PC-9 (cell line): ENCODE results near the gene AKR1C4. TPM values are rescaled to one million over a fixed set of nuclear protein-coding genes. Genes with fewer than 3 reads are reported as not detected.

Source experiments
- BruUV-seq: library from RNA; stranded (reverse); fragments of 400-500 nt; replicated peaks from 2 replicates; lab custom pipeline; 2021; lab: Mats Ljungman, UMichigan
- CTCF ChIA-PET: fragments of 300-600 bp; sonication (Branson Sonifier 250); formaldehyde crosslinking; loops from one replicate; lab custom pipeline; 2022; ENCODE audit warnings: antibody characterized with exemption; lab: Charles Lee
- POLR2A ChIA-PET: fragments of 300-600 bp; sonication (Branson Sonifier 250); formaldehyde crosslinking; loops from one replicate; lab custom pipeline; 2022; ENCODE audit warnings: antibody characterized with exemption; ENCODE audit not compliant: unreplicated experiment; lab: Charles Lee
- DNase-seq, 2 experiments: peaks; one replicate each; pipeline versions ENCODE4 v3.0.0 to v3.0.0-alpha.2; 2015 to 2022; ENCODE audit warnings: mixed read lengths in 1 of 2
- H2AFZ ChIP-seq: fragments of 200-600 bp; sonication (generic); 2 replicates; pipeline ENCODE4 v1.8.1; 2017; ENCODE audit warnings: antibody characterized with exemption
- H3F3A ChIP-seq: fragments of 200-600 bp; sonication (generic); 2 replicates; pipeline ENCODE4 v1.8.1; 2017; ENCODE audit warnings: antibody characterized with exemption, mild to moderate bottlenecking, low read depth; ENCODE audit not compliant: insufficient read depth
- H3K27ac ChIP-seq: fragments of 200-600 bp; sonication (generic); 2 replicates; pipeline ENCODE4 v1.6.1; 2016; ENCODE audit warnings: mixed run types
- H3K27me3 ChIP-seq: fragments of 200-600 bp; sonication (generic); 2 replicates; pipeline ENCODE4 v1.6.1; 2016; ENCODE audit warnings: low read depth, mixed run types; ENCODE audit not compliant: insufficient read depth
- H3K36me3 ChIP-seq: fragments of 200-600 bp; sonication (generic); 2 replicates; pipeline ENCODE4 v1.6.1; 2016; ENCODE audit warnings: low read depth, mixed run types
- H3K4me1 ChIP-seq: fragments of 200-600 bp; sonication (generic); replicated peaks from 2 replicates; pipeline ENCODE4 v1.6.1; 2016; ENCODE audit warnings: mixed run types; ENCODE audit not compliant: insufficient read depth
- H3K4me2 ChIP-seq: fragments of 200-600 bp; sonication (generic); 2 replicates; pipeline ENCODE4 v1.6.1; 2017; ENCODE audit warnings: mixed run types
- H3K4me3 ChIP-seq: fragments of 200-600 bp; sonication (generic); 2 replicates; pipeline ENCODE4 v1.6.1; 2016; ENCODE audit warnings: mixed run types
- H3K79me2 ChIP-seq: fragments of 200-600 bp; sonication (generic); 2 replicates; pipeline ENCODE4 v1.6.1; 2017; ENCODE audit warnings: low read depth, mixed run types
- H3K9me2 ChIP-seq: fragments of 200-600 bp; sonication (generic); 2 replicates; pipeline ENCODE4 v1.8.1; 2017; ENCODE audit warnings: mild to moderate bottlenecking; ENCODE audit not compliant: insufficient read depth
- H3K9me3 ChIP-seq: fragments of 200-600 bp; sonication (generic); 2 replicates; pipeline ENCODE4 v1.8.1; 2016; ENCODE audit warnings: low read depth; ENCODE audit not compliant: insufficient read depth
- H4K20me1 ChIP-seq: fragments of 200-600 bp; sonication (generic); 2 replicates; pipeline ENCODE4 v1.8.1; 2017; ENCODE audit not compliant: insufficient read depth
- CTCF ChIP-seq: fragments of 200-600 bp; sonication (generic); conservative IDR thresholded peaks from 2 replicates; pipeline ENCODE4 v1.6.1; 2017; ENCODE audit warnings: mixed run types, antibody characterized with exemption, mild to moderate bottlenecking, moderate library complexity
- EZH2 ChIP-seq: fragments of 200-600 bp; sonication (generic); IDR thresholded peaks from 2 replicates; pipeline ENCODE4 v1.8.0; 2017; ENCODE audit warnings: antibody characterized with exemption, low read depth
- intact Hi-C: fragments of 100-400 bp; cut with micrococcal nuclease; formaldehyde crosslinking; loops from one replicate; pipeline ENCODE4 v1.10.0; 2022; ENCODE audit not compliant: unreplicated experiment
- total RNA-seq: library from RNA; stranded (reverse); gene quantifications from 2 replicates; pipeline ENCODE4 v1.2.3, GENCODE V29; 2021

Gene AKR1C4
- total RNA-seq, 1 experiment from 2014 or later, result not detected

DNA sequence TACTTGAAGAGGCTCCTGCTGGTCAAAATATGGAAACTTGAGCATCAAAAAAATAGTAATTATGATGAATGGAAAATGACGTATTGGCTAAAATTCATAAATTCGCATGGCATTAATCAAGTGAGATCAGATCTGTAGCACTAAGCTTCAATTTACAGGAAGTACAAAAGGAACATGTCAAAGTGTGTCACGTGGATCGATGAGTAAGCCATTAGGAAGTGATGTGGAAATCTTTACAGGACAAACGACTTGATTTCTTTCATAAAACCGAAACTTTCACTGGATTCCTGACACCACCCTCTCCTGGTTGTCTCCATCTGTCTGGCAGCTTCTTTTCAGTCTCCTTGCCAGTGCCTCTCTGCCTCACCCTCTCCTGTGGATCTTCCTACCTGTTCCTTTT lies 37.5 kb upstream of the AKR1C4 start:
- POLR2A ChIA-PET, result no interaction called here
- BruUV-seq, result no TSS peak
- CTCF ChIA-PET, result interaction anchor here (0.6 to 0.7 kb wide), 2 partner anchors 9 to 139 kb away, joined by 3 read pairs; no protein-coding TSS in a partner anchor

DNA sequence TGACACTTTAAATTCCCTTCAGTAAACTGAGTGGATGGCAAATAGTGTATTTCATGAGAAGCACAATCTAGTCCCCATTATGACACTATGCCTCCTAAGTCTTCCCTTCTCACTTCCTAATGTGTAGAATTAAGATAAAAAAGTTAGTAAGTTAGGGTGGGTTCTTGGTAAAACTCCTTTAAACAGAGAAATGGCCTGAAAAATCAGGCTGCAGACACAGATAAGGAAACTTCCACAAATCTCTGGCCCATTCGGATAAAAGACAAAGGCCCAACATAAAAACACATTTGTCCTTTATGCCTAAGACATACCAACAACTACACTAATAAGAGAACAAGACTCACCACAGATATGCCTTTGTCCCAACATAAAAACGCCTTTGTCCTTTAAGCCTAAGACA lies 33.1 kb upstream of the AKR1C4 start:
- ChIA-PET POLR2A (no interaction called here), CTCF (interaction anchor here (0.6 kb wide), 1 partner anchor 69 kb away, joined by 10 read pairs; the partner anchor contains the start of gene AKR1C3)
- Histone ChIP-seq H4K20me1 (no peaks in the 10 kb centered on the region), H3K4me2 (no peak overlapping the region), H3K27me3 (no peaks in the 10 kb centered on the region), H3K9me2 (no peaks in the 10 kb centered on the region), H3K4me1 (no peaks in the 10 kb centered on the region), H3K79me2 (no peaks in the 10 kb centered on the region), H3K27ac (no peak overlapping the region), H2AFZ (no peak overlapping the region), H3K4me3 (no peak overlapping the region), H3F3A (no peaks in the 10 kb centered on the region), H3K36me3 (no peaks in the 10 kb centered on the region), H3K9me3 (peaks cover 24% of the 10 kb centered on the region)
- TF ChIP-seq CTCF (no peak), EZH2 (no peak)
- intact Hi-C loops, result no loop called here
- BruUV-seq, result no TSS peak
- no peak for DNase-seq

More for the DNA sequence above, 37.5 kb upstream of the AKR1C4 start:
- H3K27ac ChIP-seq, result no peak overlapping the region
- no peaks in the 10 kb centered on the region for H3K4me1 ChIP-seq
- no peaks in the 10 kb centered on the region for H3K79me2 ChIP-seq
- H3K4me2 ChIP-seq, result no peak overlapping the region
- peaks cover 6% of the 10 kb centered on the region; the same call in 1 of the 2 replicates for H3K9me3 ChIP-seq
- no peak overlapping the region for H3K4me3 ChIP-seq
- intact Hi-C loops, result no loop called here
- no peaks in the 10 kb centered on the region for H3K9me2 ChIP-seq
- no peaks in the 10 kb centered on the region for H4K20me1 ChIP-seq
- no peaks in the 10 kb centered on the region for H3K36me3 ChIP-seq
- H3K27me3 ChIP-seq, result no peaks in the 10 kb centered on the region
- no peak for TF ChIP-seq CTCF
- no peak for TF ChIP-seq EZH2
- H2AFZ ChIP-seq, result no peak overlapping the region
- DNase-seq, result peak in 1 of 2 experiments; percentile 37
- no peaks in the 10 kb centered on the region for H3F3A ChIP-seq

DNA sequence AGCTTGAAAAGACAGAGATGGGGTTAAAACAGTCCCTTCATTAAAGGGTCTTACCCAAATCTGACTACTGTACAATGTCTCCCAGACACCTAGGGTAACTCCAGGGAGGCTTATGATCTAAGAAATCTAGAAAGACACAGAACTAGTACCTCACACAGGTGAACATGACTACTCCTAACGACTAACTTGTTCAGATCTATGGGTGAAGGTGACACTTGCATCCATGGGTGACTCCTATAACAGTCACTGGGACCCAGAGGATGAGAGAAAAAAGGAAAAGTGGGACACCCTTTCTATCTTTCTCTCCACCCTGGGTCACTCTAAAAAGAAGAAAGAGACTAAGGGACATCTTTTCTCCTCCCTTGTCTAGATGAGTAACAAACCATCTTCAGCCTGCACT lies 30.9 kb upstream of the AKR1C4 start:
- DNase-seq, result no peak
- Histone ChIP-seq H3K4me2 (no peak overlapping the region), H3K4me1 (no peaks in the 10 kb centered on the region), H3F3A (no peaks in the 10 kb centered on the region), H3K4me3 (no peak overlapping the region), H2AFZ (no peak overlapping the region), H3K9me3 (peaks cover 24% of the 10 kb centered on the region), H3K9me2 (no peaks in the 10 kb centered on the region), H4K20me1 (no peaks in the 10 kb centered on the region), H3K27me3 (no peaks in the 10 kb centered on the region), H3K79me2 (no peaks in the 10 kb centered on the region), H3K27ac (no peak overlapping the region), H3K36me3 (no peaks in the 10 kb centered on the region)
- POLR2A ChIA-PET, result no interaction called here
- TF ChIP-seq EZH2 (no peak), CTCF (no peak)
- intact Hi-C loops, result no loop called here
- no TSS peak for BruUV-seq
- CTCF ChIA-PET, result no interaction called here
